ENCODE measurements around the gene KRT79.

KRT79 gene

DNA sequence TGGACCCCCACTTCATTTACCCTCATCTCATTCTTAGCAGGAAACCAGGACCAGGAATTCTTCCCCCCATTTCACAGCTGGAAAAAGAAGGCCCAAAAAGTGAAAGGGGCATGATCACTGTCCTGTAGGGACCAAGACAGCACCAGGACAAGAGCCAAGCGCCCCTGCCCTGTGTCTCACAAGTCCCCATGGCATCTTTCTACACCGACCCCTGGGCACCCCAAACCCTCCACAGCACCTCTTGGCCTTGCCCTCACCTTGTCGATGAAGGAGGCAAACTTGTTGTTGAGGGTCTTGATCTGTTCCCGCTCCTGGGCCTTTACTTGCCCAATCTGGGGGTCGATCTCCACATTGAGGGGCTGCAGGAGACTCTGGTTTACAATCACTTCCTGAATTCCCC is 57.7 kb downstream of the KRT79 start:
- no peak for DNase-seq (ENCODE audit: low read depth in 1 of 2, low spot score in 1 of 2)
- Histone ChIP-seq H3K4me3 (replicated peaks; ENCODE audit: insufficient read depth, low read length) (no peak overlapping the region), H3K27ac (replicated peaks) (no peak overlapping the region), H3K27me3 (ENCODE audit: insufficient read depth, poor library complexity, severe bottlenecking) (peaks cover 10% of the 10 kb centered on the region)
- no peak for TF ChIP-seq SPI1 (IDR thresholded peaks at IDR 0.05; ENCODE audit: borderline replicate concordance, low read depth)
- no peak for TF ChIP-seq GABPA (IDR thresholded peaks at IDR 0.05; ENCODE audit: low read depth)
- TF ChIP-seq, protein P1, sequence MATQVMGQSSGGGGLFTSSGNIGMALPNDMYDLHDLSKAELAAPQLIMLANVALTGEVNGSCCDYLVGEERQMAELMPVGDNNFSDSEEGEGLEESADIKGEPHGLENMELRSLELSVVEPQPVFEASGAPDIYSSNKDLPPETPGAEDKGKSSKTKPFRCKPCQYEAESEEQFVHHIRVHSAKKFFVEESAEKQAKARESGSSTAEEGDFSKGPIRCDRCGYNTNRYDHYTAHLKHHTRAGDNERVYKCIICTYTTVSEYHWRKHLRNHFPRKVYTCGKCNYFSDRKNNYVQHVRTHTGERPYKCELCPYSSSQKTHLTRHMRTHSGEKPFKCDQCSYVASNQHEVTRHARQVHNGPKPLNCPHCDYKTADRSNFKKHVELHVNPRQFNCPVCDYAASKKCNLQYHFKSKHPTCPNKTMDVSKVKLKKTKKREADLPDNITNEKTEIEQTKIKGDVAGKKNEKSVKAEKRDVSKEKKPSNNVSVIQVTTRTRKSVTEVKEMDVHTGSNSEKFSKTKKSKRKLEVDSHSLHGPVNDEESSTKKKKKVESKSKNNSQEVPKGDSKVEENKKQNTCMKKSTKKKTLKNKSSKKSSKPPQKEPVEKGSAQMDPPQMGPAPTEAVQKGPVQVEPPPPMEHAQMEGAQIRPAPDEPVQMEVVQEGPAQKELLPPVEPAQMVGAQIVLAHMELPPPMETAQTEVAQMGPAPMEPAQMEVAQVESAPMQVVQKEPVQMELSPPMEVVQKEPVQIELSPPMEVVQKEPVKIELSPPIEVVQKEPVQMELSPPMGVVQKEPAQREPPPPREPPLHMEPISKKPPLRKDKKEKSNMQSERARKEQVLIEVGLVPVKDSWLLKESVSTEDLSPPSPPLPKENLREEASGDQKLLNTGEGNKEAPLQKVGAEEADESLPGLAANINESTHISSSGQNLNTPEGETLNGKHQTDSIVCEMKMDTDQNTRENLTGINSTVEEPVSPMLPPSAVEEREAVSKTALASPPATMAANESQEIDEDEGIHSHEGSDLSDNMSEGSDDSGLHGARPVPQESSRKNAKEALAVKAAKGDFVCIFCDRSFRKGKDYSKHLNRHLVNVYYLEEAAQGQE (IDR thresholded peaks at IDR 0.05; ENCODE audit: insufficient replicate concordance, low read depth): no peak

DNA sequence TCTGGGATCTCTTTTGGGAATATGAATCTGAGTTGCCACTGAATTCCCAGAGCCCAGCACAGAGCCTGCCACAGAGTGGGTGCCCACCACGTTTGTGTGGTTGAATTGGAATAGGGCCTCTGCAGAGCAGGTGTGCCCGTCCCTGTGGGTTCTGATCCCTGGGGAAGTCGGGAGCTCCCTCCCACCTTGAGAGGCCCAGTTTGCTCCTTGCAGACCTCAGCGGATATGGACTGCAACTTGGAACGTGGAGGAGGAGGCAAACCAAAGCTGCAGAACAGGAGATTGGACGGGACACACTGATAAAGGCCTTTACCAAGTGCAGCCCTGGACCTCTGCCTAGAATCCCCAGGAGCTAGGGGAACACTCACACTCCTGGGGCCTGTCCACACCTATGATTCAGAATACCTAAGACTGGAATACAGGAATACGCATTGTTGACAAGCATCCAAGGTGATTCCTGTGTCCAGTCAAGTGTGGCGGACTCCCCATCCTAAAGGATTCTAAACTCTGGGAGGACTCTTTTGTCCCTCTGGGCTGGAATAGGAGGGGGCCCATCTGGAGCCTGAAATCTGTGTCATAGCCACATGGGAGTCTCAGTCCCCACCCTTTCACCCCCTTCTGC is 59.4 kb downstream of the KRT79 start:
- TF ChIP-seq, protein P2, sequence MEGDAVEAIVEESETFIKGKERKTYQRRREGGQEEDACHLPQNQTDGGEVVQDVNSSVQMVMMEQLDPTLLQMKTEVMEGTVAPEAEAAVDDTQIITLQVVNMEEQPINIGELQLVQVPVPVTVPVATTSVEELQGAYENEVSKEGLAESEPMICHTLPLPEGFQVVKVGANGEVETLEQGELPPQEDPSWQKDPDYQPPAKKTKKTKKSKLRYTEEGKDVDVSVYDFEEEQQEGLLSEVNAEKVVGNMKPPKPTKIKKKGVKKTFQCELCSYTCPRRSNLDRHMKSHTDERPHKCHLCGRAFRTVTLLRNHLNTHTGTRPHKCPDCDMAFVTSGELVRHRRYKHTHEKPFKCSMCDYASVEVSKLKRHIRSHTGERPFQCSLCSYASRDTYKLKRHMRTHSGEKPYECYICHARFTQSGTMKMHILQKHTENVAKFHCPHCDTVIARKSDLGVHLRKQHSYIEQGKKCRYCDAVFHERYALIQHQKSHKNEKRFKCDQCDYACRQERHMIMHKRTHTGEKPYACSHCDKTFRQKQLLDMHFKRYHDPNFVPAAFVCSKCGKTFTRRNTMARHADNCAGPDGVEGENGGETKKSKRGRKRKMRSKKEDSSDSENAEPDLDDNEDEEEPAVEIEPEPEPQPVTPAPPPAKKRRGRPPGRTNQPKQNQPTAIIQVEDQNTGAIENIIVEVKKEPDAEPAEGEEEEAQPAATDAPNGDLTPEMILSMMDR (IDR thresholded peaks at IDR 0.05; ENCODE audit: insufficient read depth, low read length): no peak
- TF ChIP-seq POLR2AphosphoS5 (IDR thresholded peaks at IDR 0.05; ENCODE audit: low read depth) (no peak), GABPA (IDR thresholded peaks at IDR 0.05; ENCODE audit: low read depth) (no peak), SPI1 (IDR thresholded peaks at IDR 0.05; ENCODE audit: borderline replicate concordance, low read depth) (no peak)
- TF ChIP-seq, protein P1 (IDR thresholded peaks at IDR 0.05; ENCODE audit: insufficient replicate concordance, low read depth): no peak
- no peak overlapping the region for H3K27ac ChIP-seq (replicated peaks)
- peaks cover 8% of the 10 kb centered on the region for H3K27me3 ChIP-seq (ENCODE audit: insufficient read depth, poor library complexity, severe bottlenecking)

DNA sequence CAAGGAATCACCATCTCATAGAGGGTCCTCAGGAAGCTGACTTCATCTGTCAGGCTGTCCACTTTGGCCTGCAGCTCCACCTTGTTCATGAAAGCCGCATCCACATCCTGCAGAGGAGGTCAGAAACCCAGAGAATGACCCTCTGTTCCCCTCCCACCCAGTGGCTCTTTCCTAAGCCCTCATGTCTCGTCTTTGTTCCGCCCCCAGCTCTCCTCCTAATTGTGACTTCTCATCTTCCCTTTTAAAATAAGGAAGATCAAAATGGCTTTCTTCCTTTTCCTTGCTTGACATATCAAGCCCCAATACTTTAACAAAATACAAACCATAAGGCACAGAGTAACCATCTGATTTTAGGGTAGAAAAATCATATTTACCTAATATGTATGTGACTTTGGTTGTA is 61.3 kb downstream of the KRT79 start:
- DNase-seq (ENCODE audit: low read depth in 1 of 2, low spot score in 1 of 2): no peak
- TF ChIP-seq, protein P2 (IDR thresholded peaks at IDR 0.05; ENCODE audit: insufficient read depth, low read length): no peak
- TF ChIP-seq POLR2AphosphoS5 (IDR thresholded peaks at IDR 0.05; ENCODE audit: low read depth): no peak
- TF ChIP-seq SPI1 (IDR thresholded peaks at IDR 0.05; ENCODE audit: borderline replicate concordance, low read depth): no peak
- TF ChIP-seq, protein P1 (IDR thresholded peaks at IDR 0.05; ENCODE audit: insufficient replicate concordance, low read depth): no peak
- TF ChIP-seq GABPA (IDR thresholded peaks at IDR 0.05; ENCODE audit: low read depth): no peak
- H3K27me3 ChIP-seq (ENCODE audit: insufficient read depth, poor library complexity, severe bottlenecking): peaks cover 5% of the 10 kb centered on the region
- no peak overlapping the region for H3K4me3 ChIP-seq (replicated peaks; ENCODE audit: insufficient read depth, low read length)
- no peak overlapping the region for H3K27ac ChIP-seq (replicated peaks)

More for the DNA sequence above, 59.4 kb downstream of the KRT79 start:
- DNase-seq (ENCODE audit: low read depth in 1 of 2, low spot score in 1 of 2): no peak
- no peak overlapping the region for H3K4me3 ChIP-seq (replicated peaks; ENCODE audit: insufficient read depth, low read length)
